Hair follicle dermal papilla cell (primary cell): ENCODE results near the gene OR7C1. TPM values are rescaled to one million over a fixed set of nuclear protein-coding genes. Genes with fewer than 3 reads are reported as not detected.

Experiments used
- small RNA-seq: library from RNA; depleted of rRNA; stranded (forward); fragments of <200 nt; gene quantifications from one replicate; pipeline ENCODE3, GENCODE V24; 2012
- total RNA-seq: library from RNA; depleted of rRNA; stranded (reverse); fragments of >200 nt; gene quantifications from 2 replicates; pipeline ENCODE4 v1.2.3, GENCODE V29; 2012

The OR7C1 gene
- total RNA-seq, result not detected in 2 replicates

DNA sequence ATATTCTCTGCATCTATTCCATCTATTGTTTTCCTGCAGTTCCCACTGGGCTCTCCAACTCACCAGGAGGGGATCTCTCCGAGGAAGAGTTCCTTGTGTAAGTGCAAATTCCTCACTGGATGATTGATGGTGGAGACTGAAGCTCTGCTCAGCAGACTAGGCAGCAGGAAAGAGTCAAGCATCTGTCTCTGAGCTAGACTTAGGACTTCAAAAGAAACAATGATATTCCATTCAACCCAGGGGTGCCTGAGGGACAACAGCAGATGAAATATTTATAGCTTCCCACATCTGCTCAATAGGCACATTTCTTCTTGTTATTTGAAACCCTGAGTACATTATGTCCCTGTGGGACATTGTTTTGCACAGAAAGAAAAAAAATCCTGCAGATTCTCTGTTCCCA lies at the start of gene OR7C1, which contains the start of gene OR7A5:
TSS of gene OR7C1 (minus strand) at position 175 of the 400 bp plus-strand sequence. CDS start 35,049 bp downstream, outside the sequence.
TSS of gene OR7A5 (minus strand) at position 175 of the 400 bp plus-strand sequence. CDS start 6,944 bp downstream, outside the sequence.

DNA sequence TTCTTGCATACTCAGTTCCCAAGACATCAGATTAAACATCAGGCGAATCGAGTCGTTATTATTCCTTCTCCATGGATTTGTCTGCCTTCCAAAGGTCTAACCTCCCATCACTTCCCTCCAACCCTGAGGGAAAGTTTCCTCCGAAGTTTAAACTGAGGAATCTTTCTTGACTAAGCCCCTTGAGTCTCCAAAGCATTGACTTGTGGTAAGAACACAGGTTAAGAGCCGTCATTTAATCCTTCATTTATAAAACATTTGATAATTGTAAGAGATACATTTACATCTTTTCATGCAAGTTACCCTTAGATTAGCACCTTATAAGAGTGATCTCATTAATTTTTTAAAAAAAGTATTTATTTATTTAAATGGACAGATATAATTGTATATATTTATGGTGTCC lies 13.8 kb upstream of the OR7C1 start, which contains the start of gene OR7A10:
TSS of gene OR7A10 (minus strand) at position 101 of the 400 bp plus-strand sequence. CDS start 7,045 bp downstream, outside the sequence.

DNA sequence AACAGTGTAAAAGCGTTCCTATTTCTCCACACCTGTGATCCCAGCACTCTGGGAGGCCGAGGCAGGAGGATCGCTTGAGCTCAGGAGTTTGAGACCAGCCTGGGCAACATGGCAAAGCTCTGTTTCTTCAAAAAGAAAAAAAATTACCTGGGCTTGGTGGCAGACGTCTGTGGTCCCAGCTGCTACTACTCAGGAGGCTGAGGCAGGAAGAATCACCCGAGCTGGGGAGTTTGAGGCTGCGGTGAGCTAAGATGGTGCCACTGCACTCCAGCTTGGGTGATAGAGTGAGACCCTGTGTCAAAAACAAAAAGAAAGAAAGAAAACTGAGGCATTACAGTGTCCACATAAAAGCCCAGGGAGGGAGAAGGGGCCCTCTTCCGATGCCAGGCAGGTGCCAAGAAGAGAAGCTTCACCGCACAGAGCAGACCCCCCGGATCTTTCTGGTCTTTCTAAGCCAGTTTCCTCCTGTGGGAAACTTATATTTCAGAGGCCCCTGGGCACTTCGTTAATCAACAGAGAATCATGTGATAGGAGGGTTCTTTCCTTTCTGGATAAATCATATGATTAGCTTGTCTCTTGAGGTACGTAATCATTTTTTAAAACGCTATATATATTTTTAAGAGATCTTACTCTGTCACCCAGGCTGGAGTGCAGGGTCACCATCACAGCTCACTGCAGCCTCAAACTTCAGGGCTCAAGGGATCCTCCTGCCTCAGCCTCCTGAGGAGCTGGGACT lies 56.7 kb downstream of the OR7C1 start, which contains the start of gene ADGRE2:
TSS of gene ADGRE2 (minus strand) at position 451 of the 736 bp plus-strand sequence. CDS start 1,804 bp downstream, outside the sequence.

Small RNA genes lying within 50 kb of the gene (small RNA-seq; reads per million reads assigned to genes)
- not detected for gene AC005255.1

Other genes with a start within 250 kb of the OR7C1 start
- gene ADGRE3, start 160.3 kb downstream of the OR7C1 start, total RNA-seq, result not detected in 2 replicates
- gene ZNF333, start 145.1 kb downstream of the OR7C1 start, total RNA-seq, result 30.4 and 39.1 TPM in 2 replicates
- 0.16 TPM in 1 of 2 replicates, not detected in the other for gene ADGRE2, start 56.6 kb downstream of the OR7C1 start, total RNA-seq
- not detected in 2 replicates for gene OR7A5, start within 50 bp of the OR7C1 start, total RNA-seq
- not detected in 2 replicates for gene OR7A10, start 13.7 kb upstream of the OR7C1 start, total RNA-seq
- gene OR7A17, start 50.9 kb upstream of the OR7C1 start, total RNA-seq, result not detected in 2 replicates
- not detected in 2 replicates for gene OR7C2, start 106.3 kb upstream of the OR7C1 start, total RNA-seq
- gene SLC1A6, start 144.7 kb upstream of the OR7C1 start, total RNA-seq, result not detected in 2 replicates
- gene CASP14, start 214.3 kb upstream of the OR7C1 start, total RNA-seq, result 0.12 TPM in 1 of 2 replicates, not detected in the other
- gene OR1I1, start 247.0 kb upstream of the OR7C1 start, total RNA-seq, result not detected in 2 replicates